Upper lobe of left lung (tissue), 4 donors: ENCODE results near the gene SLCO6A1.

Source experiments
- POLR2A ChIP-seq, 4 donors: fragments of 450-650 bp; IDR thresholded peaks; one replicate each; pipeline ENCODE4 v1.5.1; 2016 to 2017; ENCODE audit warnings: antibody characterized with exemption in 4 of 4, mild to moderate bottlenecking in 2 of 4
- TF ChIP-seq, protein P1 (sequence below), 6 experiments: fragments of 450-650 bp in 4 of 6; fragments of 200-600 bp in 2 of 6; sonication (generic) in 2 of 6; IDR thresholded peaks; one replicate each; pipeline ENCODE4 v1.5.1; 2016 to 2019; ENCODE audit warnings: antibody characterized with exemption in 6 of 6

DNA sequence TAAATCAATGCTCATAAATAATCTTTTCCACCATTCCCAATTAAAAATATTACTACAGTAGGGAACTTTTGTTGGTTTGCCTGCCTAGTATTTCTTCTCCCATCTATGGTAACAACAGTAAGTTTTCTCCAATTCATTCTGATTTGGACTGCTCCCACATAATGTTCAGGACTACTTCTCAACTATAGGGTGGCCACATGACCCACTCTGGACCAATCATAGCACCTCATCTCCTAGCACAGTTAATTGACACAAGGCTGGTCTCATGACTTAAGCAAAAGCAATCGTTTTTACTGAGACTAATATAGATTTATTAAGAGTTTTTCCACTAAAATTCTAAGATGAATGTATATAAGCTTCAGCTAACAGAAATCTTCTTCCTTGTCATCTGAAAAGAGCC lies 28.7 kb upstream of the SLCO6A1 start:
- TF ChIP-seq, protein P1, sequence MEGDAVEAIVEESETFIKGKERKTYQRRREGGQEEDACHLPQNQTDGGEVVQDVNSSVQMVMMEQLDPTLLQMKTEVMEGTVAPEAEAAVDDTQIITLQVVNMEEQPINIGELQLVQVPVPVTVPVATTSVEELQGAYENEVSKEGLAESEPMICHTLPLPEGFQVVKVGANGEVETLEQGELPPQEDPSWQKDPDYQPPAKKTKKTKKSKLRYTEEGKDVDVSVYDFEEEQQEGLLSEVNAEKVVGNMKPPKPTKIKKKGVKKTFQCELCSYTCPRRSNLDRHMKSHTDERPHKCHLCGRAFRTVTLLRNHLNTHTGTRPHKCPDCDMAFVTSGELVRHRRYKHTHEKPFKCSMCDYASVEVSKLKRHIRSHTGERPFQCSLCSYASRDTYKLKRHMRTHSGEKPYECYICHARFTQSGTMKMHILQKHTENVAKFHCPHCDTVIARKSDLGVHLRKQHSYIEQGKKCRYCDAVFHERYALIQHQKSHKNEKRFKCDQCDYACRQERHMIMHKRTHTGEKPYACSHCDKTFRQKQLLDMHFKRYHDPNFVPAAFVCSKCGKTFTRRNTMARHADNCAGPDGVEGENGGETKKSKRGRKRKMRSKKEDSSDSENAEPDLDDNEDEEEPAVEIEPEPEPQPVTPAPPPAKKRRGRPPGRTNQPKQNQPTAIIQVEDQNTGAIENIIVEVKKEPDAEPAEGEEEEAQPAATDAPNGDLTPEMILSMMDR (IDR thresholded peaks at IDR 0.05): no peak
- TF ChIP-seq POLR2A (IDR thresholded peaks at IDR 0.05): no peak
